HepG2 (cell line): Measurements from ENCODE around the gene TMEM238. TPM values are rescaled to one million over a fixed set of nuclear protein-coding genes. Genes with fewer than 3 reads are reported as not detected.

ENCODE experiments used
- ASH2L ChIP-seq: fragments of 300-600, 200-600 bp; sonication (generic); IDR thresholded peaks from 2 replicates; pipeline ENCODE4 v1.7.0; 2017; ENCODE audit warnings: low read depth, mild to moderate bottlenecking, moderate library complexity, mixed read lengths, low read length; ENCODE audit not compliant: insufficient read length
- FOXP1 ChIP-seq, 2 experiments: fragments of 450-650 bp in 1 of 2; IDR thresholded peaks; 2 replicates each; pipeline ENCODE4 v1.6.1; 2017 to 2018; ENCODE audit warnings: antibody characterized with exemption in 1 of 2
- KDM3A ChIP-seq: IDR thresholded peaks from 2 replicates; pipeline ENCODE4 v1.6.1; 2018; ENCODE audit warnings: low read depth, missing compliant biosample characterization
- RAD21 ChIP-seq: fragments of 450-650 bp; formaldehyde crosslinking; IDR thresholded peaks from 2 replicates; pipeline ENCODE4 v1.5.0; 2020; ENCODE audit warnings: mild to moderate bottlenecking
- RAD51 ChIP-seq: fragments of 450-650 bp; IDR thresholded peaks from 2 replicates; pipeline ENCODE4 v1.6.1; 2016; ENCODE audit warnings: borderline replicate concordance
- SETDB1 ChIP-seq: sonication (generic); formaldehyde crosslinking; IDR thresholded peaks from 2 replicates; pipeline ENCODE4 v1.5.1; 2020; ENCODE audit warnings: missing genetic modification reagents, mild to moderate bottlenecking, borderline replicate concordance
- ZNF318 ChIP-seq: sonication (generic); formaldehyde crosslinking; IDR thresholded peaks from 2 replicates; pipeline ENCODE4 v1.4.0; 2020; ENCODE audit warnings: mild to moderate bottlenecking, missing genetic modification reagents
- ZNF512B ChIP-seq: sonication (generic); formaldehyde crosslinking; IDR thresholded peaks from 2 replicates; pipeline ENCODE4 v1.5.1; 2020; ENCODE audit warnings: missing genetic modification reagents, mild to moderate bottlenecking, borderline replicate concordance
- ZNF652 ChIP-seq: IDR thresholded peaks from 2 replicates; pipeline ENCODE4 v1.6.1; 2016; ENCODE audit warnings: low read depth, borderline replicate concordance
- ZNF737 ChIP-seq: sonication (generic); formaldehyde crosslinking; IDR thresholded peaks from 2 replicates; pipeline ENCODE4 v1.5.0; 2020; ENCODE audit warnings: missing genetic modification reagents, mild to moderate bottlenecking, borderline replicate concordance
- polyA plus RNA-seq, 8 experiments: library from polyadenylated mRNA; depleted of rRNA in 3 of 8; stranded (reverse) in 7 of 8; unstranded in 1 of 8; fragments of >200 nt; fragmentation: Illumina TruSeq in 4 of 8; extraction: Trizol in 4 of 8; gene quantifications; 2 replicates each; pipeline versions ENCODE4 v1.2.1 to v1.2.3, GENCODE V29; 2011 to 2016; ENCODE audit warnings: low read depth in 4 of 8, missing spikeins in 1 of 8, mixed read lengths in 1 of 8; ENCODE audit not compliant: insufficient read depth in 1 of 8
- total RNA-seq, 5 experiments: library from RNA; depleted of rRNA; stranded (reverse); fragments of >200 nt; fragmentation: Illumina TruSeq; extraction: Trizol; gene quantifications; 2 replicates each; pipeline ENCODE4 v1.2.3, GENCODE V29; 2016; ENCODE audit warnings: low read depth in 1 of 5
- TF ChIP-seq, protein P1 (sequence below): IDR thresholded peaks from 2 replicates; pipeline ENCODE4 v1.6.1; 2016; ENCODE audit warnings: low read depth, missing genetic modification reagents, missing compliant biosample characterization

Gene TMEM238
- total and polyA plus RNA-seq, 2 of the 13 experiments (the other 11 are each of a cell fraction or from before 2014, with no cell fraction given) = not detected

GRCh38 chr19:55339105-55339888 is 44.8 kb downstream of the TMEM238 start, which contains the start of gene KMT5C (continued):
- TF ChIP-seq ZNF737 (no peak), ZNF512B (CRISPR knock-in tag) (no peak), SETDB1 (CRISPR knock-in tag) (no peak), RAD51 (no peak), ZNF318 (CRISPR knock-in tag) (no peak), FOXP1 (IDR thresholded peaks at IDR 0.05) (0 out of 2 replicates have a peak, but pooled peaks have one; percentile 6), FOXP1 (CRISPR knock-in tag; IDR thresholded peaks at IDR 0.05) (no peak), ZNF652 (CRISPR knock-in tag) (no peak), ASH2L (peak; percentile 49), RAD21 (peak; percentile 19; the same call in 1 of the 2 replicates), KDM3A (0 out of 2 replicates have a peak, but pooled peaks have one; percentile 41)
- TF ChIP-seq, protein P1, sequence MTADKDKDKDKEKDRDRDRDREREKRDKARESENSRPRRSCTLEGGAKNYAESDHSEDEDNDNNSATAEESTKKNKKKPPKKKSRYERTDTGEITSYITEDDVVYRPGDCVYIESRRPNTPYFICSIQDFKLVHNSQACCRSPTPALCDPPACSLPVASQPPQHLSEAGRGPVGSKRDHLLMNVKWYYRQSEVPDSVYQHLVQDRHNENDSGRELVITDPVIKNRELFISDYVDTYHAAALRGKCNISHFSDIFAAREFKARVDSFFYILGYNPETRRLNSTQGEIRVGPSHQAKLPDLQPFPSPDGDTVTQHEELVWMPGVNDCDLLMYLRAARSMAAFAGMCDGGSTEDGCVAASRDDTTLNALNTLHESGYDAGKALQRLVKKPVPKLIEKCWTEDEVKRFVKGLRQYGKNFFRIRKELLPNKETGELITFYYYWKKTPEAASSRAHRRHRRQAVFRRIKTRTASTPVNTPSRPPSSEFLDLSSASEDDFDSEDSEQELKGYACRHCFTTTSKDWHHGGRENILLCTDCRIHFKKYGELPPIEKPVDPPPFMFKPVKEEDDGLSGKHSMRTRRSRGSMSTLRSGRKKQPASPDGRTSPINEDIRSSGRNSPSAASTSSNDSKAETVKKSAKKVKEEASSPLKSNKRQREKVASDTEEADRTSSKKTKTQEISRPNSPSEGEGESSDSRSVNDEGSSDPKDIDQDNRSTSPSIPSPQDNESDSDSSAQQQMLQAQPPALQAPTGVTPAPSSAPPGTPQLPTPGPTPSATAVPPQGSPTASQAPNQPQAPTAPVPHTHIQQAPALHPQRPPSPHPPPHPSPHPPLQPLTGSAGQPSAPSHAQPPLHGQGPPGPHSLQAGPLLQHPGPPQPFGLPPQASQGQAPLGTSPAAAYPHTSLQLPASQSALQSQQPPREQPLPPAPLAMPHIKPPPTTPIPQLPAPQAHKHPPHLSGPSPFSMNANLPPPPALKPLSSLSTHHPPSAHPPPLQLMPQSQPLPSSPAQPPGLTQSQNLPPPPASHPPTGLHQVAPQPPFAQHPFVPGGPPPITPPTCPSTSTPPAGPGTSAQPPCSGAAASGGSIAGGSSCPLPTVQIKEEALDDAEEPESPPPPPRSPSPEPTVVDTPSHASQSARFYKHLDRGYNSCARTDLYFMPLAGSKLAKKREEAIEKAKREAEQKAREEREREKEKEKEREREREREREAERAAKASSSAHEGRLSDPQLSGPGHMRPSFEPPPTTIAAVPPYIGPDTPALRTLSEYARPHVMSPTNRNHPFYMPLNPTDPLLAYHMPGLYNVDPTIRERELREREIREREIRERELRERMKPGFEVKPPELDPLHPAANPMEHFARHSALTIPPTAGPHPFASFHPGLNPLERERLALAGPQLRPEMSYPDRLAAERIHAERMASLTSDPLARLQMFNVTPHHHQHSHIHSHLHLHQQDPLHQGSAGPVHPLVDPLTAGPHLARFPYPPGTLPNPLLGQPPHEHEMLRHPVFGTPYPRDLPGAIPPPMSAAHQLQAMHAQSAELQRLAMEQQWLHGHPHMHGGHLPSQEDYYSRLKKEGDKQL (CRISPR knock-in tag) = no peak
